H9 (cell line): ENCODE results near the gene PPAN. TPM values are rescaled to one million over a fixed set of nuclear protein-coding genes. Genes with fewer than 3 reads are reported as not detected.

Experiments used
- DNase-seq: peaks from one replicate; pipeline ENCODE4 v3.0.0-alpha.2; 2017
- H2AFZ ChIP-seq: one replicate; pipeline ENCODE4 v1.6.1; 2013; ENCODE audit warnings: mild to moderate bottlenecking, low read length, control low read depth, moderate library complexity
- H2AK5ac ChIP-seq: 2 replicates; pipeline ENCODE4 v1.6.1; 2013; ENCODE audit warnings: low read length, control low read depth, mixed read lengths; ENCODE audit not compliant: insufficient read length
- H2BK120ac ChIP-seq: one replicate; pipeline ENCODE4 v1.6.1; 2013; ENCODE audit warnings: low read depth, mild to moderate bottlenecking, low read length, control low read depth, inconsistent platforms; ENCODE audit not compliant: poor library complexity, severe bottlenecking
- H2BK12ac ChIP-seq: 2 replicates; pipeline ENCODE4 v1.6.1; 2013; ENCODE audit warnings: low read length, control low read depth, mixed read lengths, low read depth; ENCODE audit not compliant: insufficient read length
- H2BK15ac ChIP-seq: 2 replicates; pipeline ENCODE4 v1.6.1; 2013; ENCODE audit warnings: low read depth, low read length, control low read depth
- H2BK20ac ChIP-seq: one replicate; pipeline ENCODE4 v1.6.1; 2013; ENCODE audit warnings: low read depth, mild to moderate bottlenecking, low read length, control low read depth, inconsistent platforms; ENCODE audit not compliant: poor library complexity, severe bottlenecking
- H2BK5ac ChIP-seq: 2 replicates; pipeline ENCODE4 v1.6.1; 2013; ENCODE audit warnings: low read length, control low read depth, mixed read lengths; ENCODE audit not compliant: insufficient read length
- H3K14ac ChIP-seq: 2 replicates; pipeline ENCODE4 v1.6.1; 2013; ENCODE audit warnings: low read length, control low read depth; ENCODE audit not compliant: insufficient read depth
- H3K18ac ChIP-seq: 2 replicates; pipeline ENCODE4 v1.6.1; 2013; ENCODE audit warnings: low read depth, mild to moderate bottlenecking, mixed read lengths, low read length, control low read depth; ENCODE audit not compliant: insufficient read length
- H3K23ac ChIP-seq: 2 replicates; pipeline ENCODE4 v1.6.1; 2013; ENCODE audit warnings: low read length, control low read depth, mixed read lengths, low read depth; ENCODE audit not compliant: insufficient read length
- H3K23me2 ChIP-seq: 2 replicates; pipeline ENCODE4 v1.6.1; 2013; ENCODE audit warnings: low read depth, mild to moderate bottlenecking, mixed read lengths, low read length, control low read depth; ENCODE audit not compliant: insufficient read length, poor library complexity, severe bottlenecking
- H3K27ac ChIP-seq: 2 replicates; pipeline ENCODE4 v1.5.1; 2013; ENCODE audit warnings: low read length, control low read depth, mixed read lengths, low read depth; ENCODE audit not compliant: insufficient read length
- H3K27me3 ChIP-seq: 2 replicates; pipeline ENCODE4 v1.6.1; 2013; ENCODE audit warnings: low read length, control low read depth, inconsistent platforms; ENCODE audit not compliant: insufficient read depth
- H3K4ac ChIP-seq: 2 replicates; pipeline ENCODE4 v1.6.1; 2013; ENCODE audit warnings: low read depth, mild to moderate bottlenecking, control low read depth, inconsistent platforms, low read length, moderate library complexity
- H3K4me1 ChIP-seq: 2 replicates; pipeline ENCODE4 v1.6.1; 2013; ENCODE audit warnings: low read length, control low read depth, inconsistent platforms; ENCODE audit not compliant: insufficient read depth
- H3K4me2 ChIP-seq: 2 replicates; pipeline ENCODE4 v1.6.1; 2013; ENCODE audit warnings: low read length, control low read depth, mixed read lengths; ENCODE audit not compliant: insufficient read length, insufficient read depth
- H3K56ac ChIP-seq: 2 replicates; pipeline ENCODE4 v1.6.1; 2013; ENCODE audit warnings: low read depth, mild to moderate bottlenecking, mixed read lengths, low read length, control low read depth; ENCODE audit not compliant: insufficient read length
- H3K79me1 ChIP-seq: 2 replicates; pipeline ENCODE4 v1.6.1; 2013; ENCODE audit warnings: low read depth, mild to moderate bottlenecking, moderate library complexity, low read length, control low read depth, inconsistent platforms; ENCODE audit not compliant: insufficient read depth, poor library complexity, severe bottlenecking
- H3K79me2 ChIP-seq: 2 replicates; pipeline ENCODE4 v1.6.1; 2013; ENCODE audit warnings: low read length, control low read depth, inconsistent platforms; ENCODE audit not compliant: insufficient read depth
- H3K9ac ChIP-seq: 2 replicates; pipeline ENCODE4 v1.6.1; 2013; ENCODE audit warnings: low read length, control low read depth, mixed read lengths; ENCODE audit not compliant: insufficient read length; ENCODE audit errors: extremely low read depth
- H3K9me3 ChIP-seq: one replicate; pipeline ENCODE4 v1.6.1; 2013; ENCODE audit warnings: low read depth, low read length, inconsistent platforms; ENCODE audit not compliant: control insufficient read depth
- H3T11ph ChIP-seq: one replicate; pipeline ENCODE4 v1.6.1; 2013; ENCODE audit warnings: mild to moderate bottlenecking, low read length, control low read depth, inconsistent platforms
- H4K20me1 ChIP-seq: one replicate; pipeline ENCODE4 v1.6.1; 2013; ENCODE audit not compliant: control insufficient read depth, insufficient read length, insufficient read depth
- H4K5ac ChIP-seq: 2 replicates; pipeline ENCODE4 v1.6.1; 2013; ENCODE audit warnings: low read depth, mild to moderate bottlenecking, mixed read lengths, low read length, control low read depth; ENCODE audit not compliant: insufficient read length
- H4K8ac ChIP-seq: replicated peaks from 2 replicates; pipeline ENCODE4 v1.6.1; 2013; ENCODE audit warnings: low read length, control low read depth, mixed read lengths, low read depth; ENCODE audit not compliant: insufficient read length
- H4K91ac ChIP-seq: 2 replicates; pipeline ENCODE4 v1.6.1; 2013; ENCODE audit warnings: low read depth, mild to moderate bottlenecking, moderate library complexity, mixed read lengths, low read length, control low read depth; ENCODE audit not compliant: insufficient read length
- H3K27ac Mint-ChIP-seq, 3 experiments: 2 replicates in 2 of 3; 3 replicates in 1 of 3; pipeline ENCODE4 v1.8.0; 2020 to 2021; ENCODE audit warnings: mixed read lengths in 3 of 3, mild to moderate bottlenecking in 1 of 3, moderate library complexity in 1 of 3
- H3K27me3 Mint-ChIP-seq: 2 replicates; pipeline ENCODE4 v1.8.0; 2021; ENCODE audit warnings: low read depth, mild to moderate bottlenecking, moderate library complexity, mixed read lengths
- H3K36me3 Mint-ChIP-seq, 3 experiments: 2 replicates in 2 of 3; 3 replicates in 1 of 3; pipeline ENCODE4 v1.8.0; 2020 to 2021; ENCODE audit warnings: low read depth in 3 of 3, mixed read lengths in 3 of 3; ENCODE audit not compliant: insufficient read depth in 1 of 3
- H3K4me1 Mint-ChIP-seq, 2 experiments: 2 replicates each; pipeline ENCODE4 v1.8.0; 2020; ENCODE audit warnings: mixed read lengths in 2 of 2
- H3K4me3 Mint-ChIP-seq, 2 experiments: 2 replicates in 1 of 2; 3 replicates in 1 of 2; pipeline ENCODE4 v1.8.0; 2020 to 2021; ENCODE audit warnings: mild to moderate bottlenecking in 2 of 2, mixed read lengths in 2 of 2, moderate library complexity in 1 of 2
- H3K9me3 Mint-ChIP-seq, 2 experiments: 2 replicates in 1 of 2; 3 replicates in 1 of 2; pipeline ENCODE4 v1.8.0; 2020; ENCODE audit warnings: mild to moderate bottlenecking in 2 of 2, mixed read lengths in 2 of 2, moderate library complexity in 1 of 2
- WGBS: extraction: QIAGEN DNeasy Blood & Tissue Kit; methylation state at CpG from one replicate; pipeline ENCODE4 v1.1.7; 2013; ENCODE audit warnings: missing lambda C conversion rate, low lambda C conversion rate, mixed read lengths; ENCODE audit not compliant: insufficient read length; ENCODE audit errors: extremely low coverage; 5-methylcytosine and 5-hydroxymethylcytosine counted together
- total RNA-seq: library from RNA; stranded (reverse); gene quantifications from 2 replicates; pipeline ENCODE4 v1.2.1, GENCODE V29; 2021
- TF ChIP-seq, protein P1 (sequence below): fragments of 200-600 bp; sonication (generic); conservative IDR thresholded peaks from 3 replicates; pipeline ENCODE4 v1.8.0; 2021; ENCODE audit warnings: antibody characterized with exemption, mild to moderate bottlenecking

PPAN gene
- total RNA-seq, 1 experiment from 2014 or later = 157 TPM

DNA sequence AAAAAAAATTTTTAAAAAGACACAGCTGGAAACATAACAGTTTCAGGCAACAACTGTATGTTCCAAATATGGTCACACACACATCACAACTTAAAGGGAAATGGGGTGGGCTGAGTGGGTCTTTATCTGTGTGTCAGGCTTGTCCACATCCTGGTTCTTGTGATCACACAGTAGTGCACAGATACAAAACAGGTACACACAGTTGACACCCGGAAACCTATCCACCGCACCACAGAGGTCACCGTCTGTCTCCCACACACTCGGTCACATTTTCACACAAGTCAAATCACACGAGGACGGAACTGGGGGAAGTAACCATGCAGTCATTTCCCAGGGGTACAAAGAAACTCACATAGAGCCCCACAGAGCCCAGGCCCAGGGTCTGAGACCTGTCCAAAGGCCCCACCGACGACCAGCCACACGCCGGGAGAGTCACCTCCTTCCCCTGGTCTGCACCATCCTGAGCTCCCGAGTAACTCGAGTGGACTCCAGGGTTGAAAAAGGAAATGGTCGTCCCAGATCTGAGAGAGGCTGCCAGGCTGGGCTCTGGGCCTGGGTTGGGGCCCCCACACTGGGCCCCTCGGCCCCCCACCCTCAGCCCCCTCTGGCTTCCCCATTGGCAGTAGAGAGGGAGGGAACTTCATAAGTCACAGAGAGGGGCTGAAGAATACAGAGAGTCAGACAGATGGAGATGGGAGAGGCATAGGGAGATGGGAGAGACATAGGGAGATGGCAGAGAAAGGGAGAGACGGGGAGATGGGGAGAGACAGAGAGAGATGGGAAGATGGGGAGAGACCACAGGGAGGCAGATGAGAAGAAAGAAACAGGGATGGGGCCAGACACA lies 1.3 kb upstream of the PPAN start:
- TF ChIP-seq, protein P1, sequence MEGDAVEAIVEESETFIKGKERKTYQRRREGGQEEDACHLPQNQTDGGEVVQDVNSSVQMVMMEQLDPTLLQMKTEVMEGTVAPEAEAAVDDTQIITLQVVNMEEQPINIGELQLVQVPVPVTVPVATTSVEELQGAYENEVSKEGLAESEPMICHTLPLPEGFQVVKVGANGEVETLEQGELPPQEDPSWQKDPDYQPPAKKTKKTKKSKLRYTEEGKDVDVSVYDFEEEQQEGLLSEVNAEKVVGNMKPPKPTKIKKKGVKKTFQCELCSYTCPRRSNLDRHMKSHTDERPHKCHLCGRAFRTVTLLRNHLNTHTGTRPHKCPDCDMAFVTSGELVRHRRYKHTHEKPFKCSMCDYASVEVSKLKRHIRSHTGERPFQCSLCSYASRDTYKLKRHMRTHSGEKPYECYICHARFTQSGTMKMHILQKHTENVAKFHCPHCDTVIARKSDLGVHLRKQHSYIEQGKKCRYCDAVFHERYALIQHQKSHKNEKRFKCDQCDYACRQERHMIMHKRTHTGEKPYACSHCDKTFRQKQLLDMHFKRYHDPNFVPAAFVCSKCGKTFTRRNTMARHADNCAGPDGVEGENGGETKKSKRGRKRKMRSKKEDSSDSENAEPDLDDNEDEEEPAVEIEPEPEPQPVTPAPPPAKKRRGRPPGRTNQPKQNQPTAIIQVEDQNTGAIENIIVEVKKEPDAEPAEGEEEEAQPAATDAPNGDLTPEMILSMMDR = no peak
- peaks cover 4 to 16% of the 10 kb centered on the region in 2 experiments; a peak in 3 of 4 replicates for H3K4me1 Mint-ChIP-seq
- H3K79me2 ChIP-seq = peaks cover 7% of the 10 kb centered on the region; the same call in 1 of the 2 replicates
- H2AK5ac ChIP-seq = no peak overlapping the region
- H4K8ac ChIP-seq = no peak overlapping the region
- no peak overlapping the region for H3K9ac ChIP-seq
- no peak overlapping the region for H2BK15ac ChIP-seq
- no peak overlapping the region for H4K5ac ChIP-seq
- no CpG with 5 or more reads among the region's 15 CpGs for WGBS
- no peak overlapping the region for H2BK120ac ChIP-seq
- H3K23ac ChIP-seq = no peak overlapping the region
- H4K91ac ChIP-seq = no peak overlapping the region
- H2BK5ac ChIP-seq = no peak overlapping the region
- H3K27me3 Mint-ChIP-seq = peaks cover 7% of the 10 kb centered on the region
- no peaks in the 10 kb centered on the region for H3K79me1 ChIP-seq
- H3K56ac ChIP-seq = no peak overlapping the region
- H2BK20ac ChIP-seq = no peak overlapping the region
- no peak overlapping the region for H3T11ph ChIP-seq
- H3K27me3 ChIP-seq = no peaks in the 10 kb centered on the region
- H3K27ac ChIP-seq = no peak overlapping the region
- no peak overlapping the region for H3K27ac Mint-ChIP-seq
- H3K4ac ChIP-seq = no peak overlapping the region
- no peaks in the 10 kb centered on the region for H3K9me3 ChIP-seq
- H3K4me3 Mint-ChIP-seq = peak overlapping the region in 1 of 2 experiments; percentile 94; a peak in 3 of 5 replicates
- H3K4me2 ChIP-seq = no peak overlapping the region
- no peak overlapping the region for H3K18ac ChIP-seq
- no peaks in the 10 kb centered on the region; the same call in 1 of the 2 replicates for H3K4me1 ChIP-seq
- H3K14ac ChIP-seq = no peak overlapping the region
- H4K20me1 ChIP-seq = no peaks in the 10 kb centered on the region
- peaks cover 26 to 33% (median 33%) of the 10 kb centered on the region in 3 experiments for H3K36me3 Mint-ChIP-seq
- no peak overlapping the region for H2AFZ ChIP-seq
- peaks cover 7% of the 10 kb centered on the region for H3K23me2 ChIP-seq
- no peaks in the 10 kb centered on the region; a peak in 1 of 5 replicates for H3K9me3 Mint-ChIP-seq
- no peak overlapping the region for H2BK12ac ChIP-seq
- no peak for DNase-seq
